Breast epithelium (tissue), 3 donors: ENCODE results near the gene LCN6.

ENCODE experiments used
- CTCF ChIP-seq, 3 donors: fragments of 450-650 bp; IDR thresholded peaks; one replicate each; pipeline ENCODE4 v1.5.1; 2016 to 2017; ENCODE audit warnings: antibody characterized with exemption in 3 of 3, mild to moderate bottlenecking in 3 of 3, moderate library complexity in 3 of 3
- POLR2AphosphoS5 ChIP-seq, 3 donors: sonication (generic); formaldehyde crosslinking; IDR thresholded peaks; one replicate each; pipeline ENCODE4 v1.6.1; 2017; ENCODE audit warnings: antibody characterized with exemption in 3 of 3

- TF ChIP-seq CTCF (IDR thresholded peaks at IDR 0.05) (no peak), POLR2AphosphoS5 (IDR thresholded peaks at IDR 0.05) (no peak)
These were observed 28.0 kb downstream of the LCN6 start for GRCh38 chr9:136720251-136720897.
